IPS-18c (cell line): ENCODE data around the gene CEP85L.
"Not testable (repeated sequence)": the region's sequence is repeated elsewhere in the genome, so short reads cannot be mapped to it uniquely, and the experiment has no call there.

ENCODE experiments used
- H3K4me3 ChIP-seq: 2 replicates; pipeline ENCODE4 v1.7.0; 2013; ENCODE audit warnings: low read depth, mild to moderate bottlenecking, low read length, moderate library complexity; ENCODE audit not compliant: insufficient read depth
- H3K9me3 ChIP-seq: one replicate; pipeline ENCODE4 v1.6.1; 2013; ENCODE audit warnings: mild to moderate bottlenecking, low read length, moderate library complexity; ENCODE audit not compliant: control insufficient read depth, insufficient read depth

Gene CEP85L

DNA sequence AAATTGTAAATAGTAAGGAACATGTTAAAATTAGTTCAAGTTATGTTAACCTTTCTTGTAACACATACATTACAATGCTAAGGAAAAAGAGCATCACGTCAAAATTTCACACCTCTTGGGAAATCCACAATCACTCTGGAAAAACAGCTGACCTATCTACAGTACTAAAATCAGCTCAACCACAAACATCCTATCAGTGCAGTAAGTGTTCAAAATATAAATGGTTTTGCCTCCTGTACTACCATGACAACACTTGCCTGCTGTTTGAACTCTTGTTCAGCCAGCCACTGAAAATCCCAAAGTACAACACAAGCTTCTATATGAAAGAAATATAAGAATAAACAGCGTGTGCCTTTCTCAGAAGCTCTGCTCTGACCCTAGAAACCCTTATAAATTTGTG is 186.8 kb downstream of the CEP85L start:
- no peak overlapping the region for H3K4me3 ChIP-seq
- H3K9me3 ChIP-seq = no peaks in the 10 kb centered on the region

DNA sequence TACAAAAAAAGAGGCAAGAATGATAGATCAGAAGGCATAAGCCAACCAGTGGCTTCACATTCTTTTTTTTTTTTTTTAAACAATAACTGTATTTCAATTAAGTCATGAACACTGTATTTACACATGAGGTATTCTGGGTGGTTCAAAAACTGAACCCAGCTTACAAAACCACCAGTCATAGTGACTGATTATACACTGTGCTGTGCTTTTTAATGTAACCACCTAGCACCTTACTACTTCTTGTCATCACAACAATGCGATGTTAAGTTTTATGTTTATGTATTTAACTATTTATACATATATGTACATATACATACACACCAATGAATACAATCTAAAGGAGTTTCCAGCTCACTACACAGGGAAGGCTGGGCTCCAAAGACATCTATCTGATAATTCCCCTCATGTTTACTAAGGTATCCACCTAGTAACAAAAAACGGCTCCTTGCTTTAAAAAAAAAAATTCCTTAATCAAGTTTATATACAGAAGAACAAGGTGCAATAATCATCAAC is 190.4 kb downstream of the CEP85L start:
- Histone ChIP-seq H3K4me3 (no peak overlapping the region), H3K9me3 (no peaks in the 10 kb centered on the region)

GRCh38 chr6:118456982-118457381 is 194.4 kb downstream of the CEP85L start:
- H3K4me3 ChIP-seq = no peak overlapping the region
- H3K9me3 ChIP-seq = no peaks in the 10 kb centered on the region

- Histone ChIP-seq H3K9me3 (peaks cover 4% of the 10 kb centered on the region), H3K4me3 (no peak overlapping the region)
Observed at GRCh38 chr6:118451839-118452238, 199.6 kb downstream of the CEP85L start.

- no peaks in the 10 kb centered on the region for H3K9me3 ChIP-seq
- no peak overlapping the region for H3K4me3 ChIP-seq
Observed at GRCh38 chr6:118444796-118445195, 206.6 kb downstream of the CEP85L start.

- H3K4me3 ChIP-seq = no peak overlapping the region
- no peaks in the 10 kb centered on the region for H3K9me3 ChIP-seq
Observed at GRCh38 chr6:118436482-118436881, 214.9 kb downstream of the CEP85L start.

GRCh38 chr6:118434147-118434546 is 217.2 kb downstream of the CEP85L start:
- not testable (repeated sequence) for H3K9me3 ChIP-seq, H3K4me3 ChIP-seq

GRCh38 chr6:118421312-118421711 is 230.1 kb downstream of the CEP85L start:
- H3K9me3 ChIP-seq, H3K4me3 ChIP-seq: not testable (repeated sequence)

- no peaks in the 10 kb centered on the region for H3K9me3 ChIP-seq
- H3K4me3 ChIP-seq = no peak overlapping the region
Observed at GRCh38 chr6:118419448-118420394, 231.7 kb downstream of the CEP85L start.
